Left lobe of liver (tissue), 2 donors: ENCODE measurements around the gene AIP. TPM values are rescaled to one million over a fixed set of nuclear protein-coding genes. Genes with fewer than 3 reads are reported as not detected.

Source experiments
- ATAC-seq: fragments of 200-7000 bp; cut with Tn5 transposase; one replicate; pipeline ENCODE4 v1.9.1; 2020; ENCODE audit warnings: mild to moderate bottlenecking, moderate library complexity
- DNase-seq: peaks from one replicate; pipeline ENCODE4 v3.0.0-alpha.2; 2020; ENCODE audit warnings: low spot score
- total RNA-seq: library from RNA; stranded (reverse); gene quantifications from one replicate; pipeline ENCODE4 v1.2.1, GENCODE V29; 2021
- donor health status: DM: no; HTN: no; CAD: no; lungs with moderate emphysema.
- donor health status: DM: no; HTN: yes; CAD: no.

AIP gene
- 26.3 TPM for total RNA-seq

GRCh38 chr11:67482827-67483798 lies at the start of gene AIP:
Gene AIP (plus strand): TSS chr11:67483026. CDS start chr11:67483159, 133 bp downstream.
- peak; percentile 98 for DNase-seq
- peak; percentile 98 for ATAC-seq

DNA sequence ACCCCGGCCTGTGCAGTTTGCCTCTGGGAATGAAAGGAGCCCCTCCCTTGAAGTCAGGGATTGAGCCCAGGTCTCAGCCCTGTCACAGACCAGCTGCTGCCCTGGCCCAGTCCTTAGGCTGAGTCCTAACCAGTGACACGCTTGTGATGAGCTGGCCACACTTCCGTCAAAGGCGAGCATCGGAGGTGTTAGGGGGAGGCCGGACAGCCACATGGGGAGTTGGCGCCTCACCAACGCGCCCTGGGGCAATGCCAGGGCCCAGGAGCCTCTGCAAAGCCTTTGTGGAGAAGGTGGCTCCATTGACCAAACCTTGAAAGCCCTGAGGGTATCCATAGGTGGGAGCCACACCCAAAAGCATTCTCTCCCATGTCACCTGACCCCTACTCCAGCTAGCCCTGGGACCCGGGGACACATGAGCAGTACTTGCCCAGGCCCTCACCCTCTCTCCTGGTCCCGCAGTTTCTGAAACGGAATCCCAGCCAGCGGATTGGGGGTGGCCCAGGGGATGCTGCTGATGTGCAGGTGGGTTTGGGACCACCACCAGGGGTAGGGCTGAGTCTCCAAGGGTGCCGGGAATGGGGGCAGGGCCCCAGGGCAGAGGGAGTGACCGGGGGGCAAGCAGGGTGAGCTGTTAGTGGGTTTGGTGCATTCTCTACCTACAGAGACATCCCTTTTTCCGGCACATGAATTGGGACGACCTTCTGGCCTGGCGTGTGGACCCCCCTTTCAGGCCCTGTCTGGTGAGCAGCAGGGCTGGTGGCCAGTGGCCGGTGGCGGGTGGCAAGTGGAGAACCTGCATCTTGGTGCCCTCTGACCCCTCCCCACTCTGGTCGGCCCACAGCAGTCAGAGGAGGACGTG lies 49.1 kb upstream of the AIP start:
- DNase-seq: no peak
- ATAC-seq: no peak

- DNase-seq (no peak), ATAC-seq (no peak)
These were observed 48.4 kb upstream of the AIP start for GRCh38 chr11:67434395-67434881.

DNA sequence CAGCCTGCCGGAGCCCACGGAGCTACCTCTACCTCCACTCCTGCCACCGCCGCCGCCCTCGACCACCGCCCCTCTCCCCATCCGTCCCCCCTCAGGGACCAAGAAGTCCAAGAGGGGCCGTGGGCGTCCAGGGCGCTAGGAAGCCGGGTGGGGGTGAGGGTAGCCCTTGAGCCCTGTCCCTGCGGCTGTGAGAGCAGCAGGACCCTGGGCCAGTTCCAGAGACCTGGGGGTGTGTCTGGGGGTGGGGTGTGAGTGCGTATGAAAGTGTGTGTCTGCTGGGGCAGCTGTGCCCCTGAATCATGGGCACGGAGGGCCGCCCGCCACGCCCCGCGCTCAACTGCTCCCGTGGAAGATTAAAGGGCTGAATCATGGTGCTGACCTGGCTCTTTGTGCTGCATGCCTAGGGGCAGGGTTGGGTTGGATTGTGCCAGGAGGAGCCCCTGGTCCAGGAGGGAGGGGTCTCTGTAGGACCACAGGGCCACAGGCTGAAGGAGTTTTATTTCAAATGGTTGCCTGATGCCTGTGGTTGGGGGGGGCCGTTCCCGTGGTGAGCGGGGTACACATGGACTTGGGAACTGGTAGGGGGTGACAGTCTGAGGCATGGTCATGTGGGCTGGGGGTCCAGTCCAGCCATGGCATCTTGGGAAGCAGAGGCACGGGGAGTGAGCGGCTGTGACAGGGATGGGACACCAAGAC lies 47.6 kb upstream of the AIP start:
- no peak for DNase-seq
- no peak for ATAC-seq

- ATAC-seq: no peak
- no peak for DNase-seq
These were observed 46.9 kb upstream of the AIP start for GRCh38 chr11:67435727-67436458.

DNA sequence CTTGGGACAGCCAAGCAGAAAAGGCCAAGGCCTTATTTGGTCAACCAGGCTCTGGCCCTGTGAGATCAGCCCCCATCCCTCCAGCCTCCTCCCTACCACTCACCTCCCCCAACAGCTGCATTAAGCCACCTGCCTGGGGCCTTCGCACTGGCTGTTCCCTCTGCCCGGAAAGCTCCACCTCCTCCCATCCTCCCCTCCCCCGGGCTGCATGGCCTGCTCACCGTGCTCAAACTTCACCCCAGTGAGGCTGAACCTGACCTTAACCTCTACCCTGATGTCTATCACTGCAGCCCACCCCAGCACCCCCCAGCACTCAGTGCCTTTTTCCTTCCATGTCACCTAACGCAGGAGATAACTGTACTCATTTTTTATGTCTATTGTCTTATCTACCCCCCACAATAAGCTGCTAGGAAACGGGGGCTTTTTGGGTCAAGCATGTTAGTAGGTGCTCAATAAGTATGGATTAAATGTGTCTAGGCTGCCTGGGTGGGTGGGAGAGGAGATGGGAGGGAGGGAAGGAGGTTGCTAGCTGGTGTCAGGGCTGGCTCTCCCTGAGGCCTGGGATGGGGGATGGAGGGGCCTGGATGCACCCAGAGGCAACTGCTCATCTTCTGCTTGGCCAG lies 46.3 kb upstream of the AIP start:
- ATAC-seq: peak; percentile 6
- no peak for DNase-seq

DNA sequence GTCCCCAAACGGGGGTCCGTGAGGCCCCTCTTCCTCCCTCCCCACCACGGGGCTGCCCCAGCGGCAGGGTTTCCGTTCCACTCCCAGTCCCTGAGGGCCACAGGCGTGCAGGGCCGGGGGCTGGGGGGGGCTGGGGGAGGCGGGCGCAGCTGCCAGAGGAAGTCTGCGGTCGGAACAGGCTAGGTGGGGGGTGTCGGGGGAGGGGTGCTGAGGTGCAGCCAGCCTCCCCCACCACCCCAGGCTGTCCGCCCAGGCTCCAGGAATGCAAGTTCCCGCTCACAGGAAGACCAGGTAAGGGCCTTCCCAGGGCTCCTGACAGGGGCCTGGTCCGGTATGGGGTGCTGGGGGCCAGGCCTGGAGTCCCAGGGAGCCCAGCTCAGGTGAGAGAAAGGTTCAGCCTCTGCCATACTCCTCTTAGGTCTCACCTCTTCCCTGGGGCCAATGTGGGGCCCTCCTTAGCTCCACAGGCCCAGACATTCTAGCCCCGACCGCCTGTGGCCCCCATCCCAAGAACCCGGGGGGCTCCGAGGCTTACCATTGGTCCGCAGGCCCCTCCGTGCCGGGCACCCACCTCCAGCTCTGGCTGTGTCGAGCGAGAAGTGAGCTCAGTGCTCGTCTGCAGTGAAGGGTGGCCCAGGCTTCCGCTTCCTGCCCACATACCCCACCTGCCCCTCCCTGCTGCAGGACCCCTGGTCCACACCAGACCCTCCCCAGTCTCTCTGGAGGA lies 45.6 kb upstream of the AIP start, which contains the start of gene PTPRCAP:
Gene PTPRCAP, minus strand, starts transcription at position 601 of the 727 bp plus-strand sequence. Its CDS starts 63 bp downstream, at position 538.
- ATAC-seq (no peak), DNase-seq (no peak)

DNA sequence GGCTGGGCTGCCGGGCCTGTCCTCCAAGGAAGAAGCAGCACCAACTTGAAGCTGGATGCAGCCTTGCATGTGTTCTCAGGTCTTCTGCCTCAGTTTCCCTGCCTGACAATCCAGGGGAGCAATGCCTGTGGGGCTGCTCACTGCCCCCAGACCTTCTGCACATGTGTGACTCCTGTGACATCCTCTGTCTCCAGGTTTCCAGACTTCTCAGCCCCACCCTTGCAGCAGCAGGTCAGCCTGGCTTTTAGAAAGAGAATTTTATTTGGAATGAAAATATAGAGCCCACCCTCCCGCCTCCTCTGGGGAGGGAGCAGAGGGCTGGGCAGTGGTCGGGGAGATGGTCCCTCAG lies 45.0 kb upstream of the AIP start:
- ATAC-seq: no peak
- no peak for DNase-seq

- ATAC-seq: no peak
- DNase-seq: no peak
These were observed 44.5 kb upstream of the AIP start for GRCh38 chr11:67438158-67438902.

DNA sequence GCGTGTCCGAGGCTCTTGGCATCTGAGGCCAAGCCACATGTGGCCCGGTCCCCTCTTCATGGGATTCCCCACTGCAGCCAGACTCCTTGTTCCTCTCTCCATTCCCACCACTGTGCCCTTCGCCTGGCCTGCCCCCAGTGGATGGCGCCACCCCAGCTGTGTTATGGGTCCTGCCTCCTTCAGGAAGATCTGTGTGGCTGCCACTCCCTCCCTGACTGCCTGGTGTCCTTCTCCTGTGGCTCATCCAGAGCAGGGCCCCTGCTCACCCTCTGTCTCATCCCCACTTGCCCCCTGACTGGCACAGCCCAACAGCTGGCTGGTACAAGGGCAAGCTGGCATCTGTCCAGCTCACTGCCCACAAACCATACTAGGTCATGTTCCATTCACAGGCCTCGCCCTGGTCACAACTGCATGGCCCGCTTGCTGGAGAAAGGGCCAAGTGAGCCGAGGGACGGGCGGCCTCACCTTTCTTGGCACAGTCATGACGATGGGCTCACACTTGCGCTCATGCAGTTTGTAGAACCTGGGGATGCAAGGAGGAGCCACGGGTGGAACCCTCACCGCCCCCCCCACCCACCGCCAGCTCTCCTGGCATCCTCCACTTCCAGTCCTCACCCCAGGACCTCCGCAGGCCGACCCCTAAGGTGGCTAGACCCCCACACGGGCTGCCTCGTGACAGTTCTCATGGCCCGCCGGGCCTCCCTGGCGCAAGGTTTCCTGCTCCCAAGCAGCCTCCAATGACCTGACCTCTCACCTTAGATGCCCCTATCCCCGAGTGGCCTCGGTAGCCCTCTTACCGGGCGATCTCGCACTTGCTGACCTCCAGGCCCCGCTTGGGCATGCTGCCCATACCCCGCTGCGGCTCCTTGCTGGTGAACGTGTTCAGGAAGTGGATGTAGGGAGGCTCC lies 43.3 kb upstream of the AIP start:
- DNase-seq (no peak), ATAC-seq (peak; percentile 1)

DNA sequence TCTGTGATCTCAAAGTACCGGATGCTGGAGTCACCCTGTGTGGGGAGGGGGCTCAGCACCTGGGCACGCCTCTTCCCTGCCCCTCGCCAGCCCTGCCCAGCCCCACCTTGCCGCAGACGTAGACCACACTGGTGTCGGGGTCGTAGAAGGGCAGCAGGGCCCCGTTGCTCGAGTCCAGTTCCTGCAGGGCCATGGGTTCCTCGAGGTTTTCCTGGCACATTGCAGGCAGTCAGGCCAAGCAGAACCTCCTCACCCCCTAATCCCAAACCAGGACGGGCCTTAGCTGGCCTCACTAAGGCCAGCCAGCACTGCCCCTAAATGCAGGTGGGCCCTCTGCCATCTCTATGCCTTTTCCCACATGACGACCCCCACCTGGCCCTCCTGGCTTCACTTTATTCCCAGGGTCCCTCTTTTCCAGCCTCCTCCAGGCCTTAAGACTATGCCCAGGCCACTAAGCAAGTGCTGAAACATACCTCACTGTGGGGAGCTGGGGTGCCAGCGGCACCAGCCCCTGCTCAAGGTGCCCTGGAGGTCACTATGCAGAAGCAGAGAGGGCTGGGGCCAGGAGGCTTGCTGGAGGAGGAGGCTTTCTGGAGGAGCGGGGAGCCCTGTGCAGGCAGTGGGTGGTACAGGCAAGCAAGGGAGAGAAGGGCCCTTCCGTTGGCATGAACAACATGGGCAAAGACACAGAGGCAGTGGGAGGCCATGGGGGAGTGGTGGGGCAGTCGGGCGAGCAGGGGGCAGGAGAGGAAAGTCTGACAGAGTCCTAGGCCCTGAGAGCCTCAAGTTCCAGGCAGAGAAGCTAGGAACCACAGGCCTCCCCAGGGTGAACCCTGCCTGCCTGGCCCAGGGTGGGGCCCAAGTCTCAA lies 42.4 kb upstream of the AIP start:
- ATAC-seq (no peak), DNase-seq (no peak)

DNA sequence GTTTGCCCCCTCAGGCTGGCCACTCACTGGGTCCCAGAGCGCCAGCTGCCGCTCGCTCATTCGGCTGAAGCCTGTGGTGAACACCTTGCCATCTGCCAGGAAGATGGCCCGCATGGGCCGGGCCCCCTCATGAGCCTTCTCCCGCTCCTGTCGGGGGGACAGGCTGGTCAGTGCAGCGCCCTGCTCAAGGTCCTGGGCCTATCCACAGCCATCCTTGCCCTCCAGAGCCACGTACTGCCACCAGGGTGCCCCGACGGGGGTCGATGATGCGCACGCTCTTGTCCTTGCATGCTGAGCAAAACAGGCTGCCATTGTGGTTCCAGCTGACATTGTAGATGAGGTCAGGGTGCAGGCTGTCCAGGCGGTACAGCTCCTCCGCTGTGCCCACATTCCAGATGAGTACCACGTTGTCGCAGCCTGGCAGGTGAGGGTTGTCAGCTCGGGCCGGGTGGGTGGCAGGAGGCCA lies 41.7 kb upstream of the AIP start:
- DNase-seq: no peak
- no peak for ATAC-seq

GRCh38 chr11:67441731-67442351 lies 41.0 kb upstream of the AIP start:
- ATAC-seq: no peak
- DNase-seq: no peak

DNA sequence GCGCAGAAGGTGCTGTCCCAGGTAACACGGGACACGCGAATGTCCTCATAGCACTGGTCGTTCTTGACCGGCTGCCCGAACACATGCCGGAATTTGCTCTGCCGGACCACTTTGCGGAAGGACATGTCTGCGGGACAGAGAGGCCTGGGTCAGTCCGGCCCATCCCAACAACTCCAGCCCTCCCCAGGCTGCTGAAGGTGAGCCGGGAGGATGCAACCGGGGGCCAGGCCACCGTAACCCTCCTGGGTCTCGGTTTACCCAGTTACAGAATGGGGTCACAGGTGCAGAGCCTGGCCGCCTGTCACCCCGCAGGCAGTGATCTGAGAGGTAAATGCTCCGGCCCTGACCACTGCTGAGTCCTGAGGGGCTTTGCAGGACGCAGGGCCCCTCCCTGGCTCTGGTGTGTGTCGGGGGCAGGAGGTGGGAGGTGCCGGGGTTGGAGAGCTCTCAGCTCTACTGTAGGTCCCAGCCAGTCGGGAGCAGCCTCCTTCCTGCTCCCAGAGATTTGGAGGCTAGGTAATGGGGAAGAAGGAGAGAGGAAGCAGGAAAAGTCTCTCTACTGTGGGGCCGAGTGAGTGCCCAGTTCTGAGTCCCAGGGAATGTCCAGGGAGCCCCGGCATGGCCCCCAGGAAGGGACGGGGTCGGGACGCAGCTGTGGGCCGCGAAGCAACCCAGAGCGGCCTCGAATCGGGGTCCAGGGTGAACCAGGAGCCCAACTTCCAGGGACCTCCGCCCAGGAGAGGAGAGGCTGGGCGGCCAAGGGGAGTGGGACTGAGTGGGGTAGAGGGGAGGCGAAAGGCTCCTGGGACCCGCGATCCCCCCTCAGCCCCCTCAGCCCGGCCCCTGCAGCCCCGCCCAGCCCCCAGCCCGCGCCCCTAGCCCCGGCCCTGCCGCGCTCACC lies 40.1 kb upstream of the AIP start:
- ATAC-seq: peak; percentile 3
- DNase-seq: no peak

GRCh38 chr11:67445515-67445914 lies 37.3 kb upstream of the AIP start:
- DNase-seq (no peak), ATAC-seq (no peak)
